Mesenchymal stem cell (in vitro differentiated cells and primary cell): ENCODE results near the gene RAB10.

Experiments
- DNase-seq: peaks from one replicate; pipeline ENCODE4 v3.0.0-alpha.2; 2013
- H2AFZ ChIP-seq: one replicate; pipeline ENCODE4 v1.6.1; 2013; ENCODE audit warnings: low read depth, mild to moderate bottlenecking, control low read depth, inconsistent platforms, low read length, moderate library complexity
- H2AK5ac ChIP-seq: 2 replicates; pipeline ENCODE4 v1.6.1; 2013; ENCODE audit warnings: low read length, moderate library complexity, mild to moderate bottlenecking, inconsistent platforms; ENCODE audit not compliant: severe bottlenecking
- H2BK120ac ChIP-seq: one replicate; pipeline ENCODE4 v1.6.1; 2013; ENCODE audit warnings: low read depth, mild to moderate bottlenecking, inconsistent platforms, low read length, moderate library complexity
- H2BK12ac ChIP-seq, 2 experiments: one replicate each; pipeline ENCODE4 v1.6.1; 2013; ENCODE audit warnings: inconsistent platforms in 2 of 2, low read length in 2 of 2, mild to moderate bottlenecking in 2 of 2, moderate library complexity in 2 of 2, control low read depth in 1 of 2
- H2BK15ac ChIP-seq: one replicate; pipeline ENCODE4 v1.6.1; 2013; ENCODE audit warnings: mild to moderate bottlenecking, low read depth, inconsistent platforms; ENCODE audit not compliant: poor library complexity, severe bottlenecking
- H2BK5ac ChIP-seq: 2 replicates; pipeline ENCODE4 v1.6.1; 2013; ENCODE audit warnings: low read depth, mild to moderate bottlenecking, low read length, control low read depth, inconsistent platforms; ENCODE audit not compliant: poor library complexity, severe bottlenecking
- H3K14ac ChIP-seq, 2 experiments: one replicate each; pipeline ENCODE4 v1.6.1; 2013; ENCODE audit warnings: inconsistent platforms in 2 of 2, low read length in 2 of 2, control low read depth in 1 of 2, mild to moderate bottlenecking in 1 of 2, moderate library complexity in 1 of 2
- H3K18ac ChIP-seq, 2 experiments: one replicate each; pipeline ENCODE4 v1.6.1; 2013; ENCODE audit warnings: inconsistent platforms in 2 of 2, low read length in 2 of 2, control low read depth in 1 of 2, low read depth in 1 of 2, mild to moderate bottlenecking in 1 of 2
- H3K23ac ChIP-seq, 2 experiments: one replicate each; pipeline ENCODE4 v1.6.1; 2013; ENCODE audit warnings: inconsistent platforms in 2 of 2, low read length in 2 of 2, mild to moderate bottlenecking in 2 of 2, moderate library complexity in 2 of 2, control low read depth in 1 of 2
- H3K27ac ChIP-seq: 2 replicates; pipeline ENCODE4 v1.5.1; 2013; ENCODE audit warnings: mild to moderate bottlenecking, moderate library complexity, low read length, control low read depth, inconsistent platforms; ENCODE audit not compliant: poor library complexity, severe bottlenecking
- H3K27me3 ChIP-seq, 2 experiments: 2 replicates each; pipeline versions ENCODE4 v1.6.1 to v1.7.0; 2013; ENCODE audit warnings: low read length in 2 of 2, mild to moderate bottlenecking in 2 of 2, moderate library complexity in 2 of 2, control low read depth in 1 of 2, inconsistent platforms in 1 of 2; ENCODE audit not compliant: control insufficient read depth in 1 of 2, insufficient read depth in 1 of 2
- H3K36me3 ChIP-seq, 2 experiments: 2 replicates each; pipeline versions ENCODE4 v1.6.1 to v1.7.0; 2013; ENCODE audit warnings: low read length in 2 of 2, control low read depth in 1 of 2, inconsistent platforms in 1 of 2, low read depth in 1 of 2, mild to moderate bottlenecking in 1 of 2; ENCODE audit not compliant: insufficient read depth in 2 of 2, control insufficient read depth in 1 of 2
- H3K4ac ChIP-seq, 2 experiments: one replicate each; pipeline ENCODE4 v1.6.1; 2013; ENCODE audit warnings: inconsistent platforms in 2 of 2, low read length in 2 of 2, mild to moderate bottlenecking in 2 of 2, moderate library complexity in 2 of 2, control low read depth in 1 of 2, low read depth in 1 of 2
- H3K4me1 ChIP-seq: 2 replicates; pipeline ENCODE4 v1.6.1; 2013; ENCODE audit warnings: low read depth, low read length, control low read depth; ENCODE audit not compliant: control insufficient read depth, insufficient read depth
- H3K4me2 ChIP-seq: 2 replicates; pipeline ENCODE4 v1.6.1; 2013; ENCODE audit warnings: low read length, mild to moderate bottlenecking, inconsistent platforms; ENCODE audit not compliant: poor library complexity, severe bottlenecking
- H3K4me3 ChIP-seq, 2 experiments: 2 replicates each; pipeline versions ENCODE4 v1.5.1 to v1.7.0; 2013; ENCODE audit warnings: low read length in 2 of 2, mild to moderate bottlenecking in 2 of 2, control low read depth in 1 of 2, low read depth in 1 of 2; ENCODE audit not compliant: insufficient read depth in 1 of 2
- H3K79me1 ChIP-seq: replicated peaks from 2 replicates; pipeline ENCODE4 v1.6.1; 2013; ENCODE audit warnings: mild to moderate bottlenecking, control low read depth, low read length, inconsistent platforms; ENCODE audit not compliant: poor library complexity, severe bottlenecking
- H3K9ac ChIP-seq: 2 replicates; pipeline ENCODE4 v1.7.0; 2013; ENCODE audit warnings: mild to moderate bottlenecking, low read length, moderate library complexity
- H3K9me3 ChIP-seq: 2 replicates; pipeline ENCODE4 v1.7.0; 2013; ENCODE audit warnings: mild to moderate bottlenecking, low read length; ENCODE audit not compliant: control insufficient read depth
- H4K8ac ChIP-seq: one replicate; pipeline ENCODE4 v1.6.1; 2013; ENCODE audit warnings: inconsistent platforms, mild to moderate bottlenecking, low read length, moderate library complexity
- H4K91ac ChIP-seq: one replicate; pipeline ENCODE4 v1.6.1; 2013; ENCODE audit warnings: mild to moderate bottlenecking, low read length, inconsistent platforms
- WGBS: methylation state at CpG from one replicate; pipeline ENCODE4 v1.1.7; 2013; ENCODE audit warnings: mixed read lengths; 5-methylcytosine and 5-hydroxymethylcytosine counted together

RAB10 gene

DNA sequence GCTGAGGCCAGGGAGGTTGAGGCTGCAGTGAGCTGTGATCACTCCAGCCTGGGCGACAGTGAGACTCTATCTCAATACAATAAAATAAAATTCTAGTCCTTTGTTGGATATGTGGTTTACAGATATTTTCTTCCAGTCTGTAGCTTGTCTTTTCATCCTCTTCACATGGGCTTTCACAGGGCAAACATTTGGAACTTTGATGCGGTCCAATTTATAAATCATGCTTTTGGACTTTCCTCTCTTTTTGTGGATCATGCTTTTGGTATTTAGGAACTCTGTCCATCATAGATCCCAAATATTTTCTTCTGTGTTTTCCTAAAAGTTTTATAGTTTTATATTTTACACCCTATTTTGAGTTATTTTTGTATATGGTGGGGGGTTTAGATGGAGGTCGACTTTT, 14.9 kb downstream of the RAB10 start:
- no peaks in the 10 kb centered on the region for H3K36me3 ChIP-seq
- DNase-seq = no peak
- H3K4me2 ChIP-seq = no peak overlapping the region
- no peak overlapping the region for H3K9ac ChIP-seq
- no peaks in the 10 kb centered on the region for H3K79me1 ChIP-seq
- H3K27ac ChIP-seq = no peak overlapping the region
- no CpG with 5 or more reads among the region's 3 CpGs for WGBS
- H3K4me3 ChIP-seq = no peak overlapping the region
- H4K91ac ChIP-seq = no peak overlapping the region
- no peak overlapping the region for H2AK5ac ChIP-seq
- H2BK5ac ChIP-seq = no peak overlapping the region
- no peak overlapping the region for H3K14ac ChIP-seq
- H2BK12ac ChIP-seq = no peak overlapping the region
- H4K8ac ChIP-seq = no peak overlapping the region
- H3K18ac ChIP-seq = no peak overlapping the region
- no peaks in the 10 kb centered on the region for H3K27me3 ChIP-seq
- H3K4ac ChIP-seq = no peak overlapping the region
- no peak overlapping the region for H2AFZ ChIP-seq
- H2BK15ac ChIP-seq = no peak overlapping the region
- no peak overlapping the region for H2BK120ac ChIP-seq
- H3K23ac ChIP-seq = no peak overlapping the region
- peaks cover 3% of the 10 kb centered on the region for H3K4me1 ChIP-seq
- H3K9me3 ChIP-seq = no peaks in the 10 kb centered on the region

DNA sequence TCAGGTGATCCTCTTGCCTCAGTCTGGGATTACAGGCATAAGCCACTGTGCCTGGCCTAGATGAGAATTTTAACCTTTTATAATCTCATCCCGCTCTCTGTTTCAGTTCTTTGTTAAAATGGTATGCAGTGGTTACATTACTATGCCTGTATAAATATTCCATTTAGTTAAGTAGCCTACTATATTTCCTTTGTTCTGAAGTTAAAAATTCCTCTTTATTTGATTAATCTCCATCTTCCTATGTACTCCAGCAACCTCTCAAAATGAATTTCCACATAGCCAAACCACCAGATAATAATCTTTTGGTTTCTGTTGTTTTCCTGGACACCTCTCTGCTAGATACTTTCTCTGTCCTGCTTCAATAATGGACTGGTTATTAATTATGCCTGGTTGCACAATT, 15.8 kb downstream of the RAB10 start:
- peaks cover under 1% of the 10 kb centered on the region for H3K4me1 ChIP-seq
- H3K4me3 ChIP-seq = no peak overlapping the region
- no peak overlapping the region for H2AK5ac ChIP-seq
- no peak overlapping the region for H2BK120ac ChIP-seq
- H3K36me3 ChIP-seq = no peaks in the 10 kb centered on the region
- no peak overlapping the region for H3K18ac ChIP-seq
- no peak for DNase-seq
- H4K8ac ChIP-seq = no peak overlapping the region
- H3K14ac ChIP-seq = no peak overlapping the region
- H3K27me3 ChIP-seq = no peaks in the 10 kb centered on the region
- H3K4ac ChIP-seq = no peak overlapping the region
- no peak overlapping the region for H2BK15ac ChIP-seq
- H3K79me1 ChIP-seq = no peaks in the 10 kb centered on the region
- no CpG with 5 or more reads among the region's 1 CpG for WGBS
- no peak overlapping the region for H3K23ac ChIP-seq
- no peak overlapping the region for H3K27ac ChIP-seq
- H2AFZ ChIP-seq = no peak overlapping the region
- no peak overlapping the region for H4K91ac ChIP-seq
- H2BK5ac ChIP-seq = no peak overlapping the region
- no peak overlapping the region for H3K4me2 ChIP-seq
- no peak overlapping the region for H2BK12ac ChIP-seq
- no peaks in the 10 kb centered on the region for H3K9me3 ChIP-seq
- no peak overlapping the region for H3K9ac ChIP-seq

DNA sequence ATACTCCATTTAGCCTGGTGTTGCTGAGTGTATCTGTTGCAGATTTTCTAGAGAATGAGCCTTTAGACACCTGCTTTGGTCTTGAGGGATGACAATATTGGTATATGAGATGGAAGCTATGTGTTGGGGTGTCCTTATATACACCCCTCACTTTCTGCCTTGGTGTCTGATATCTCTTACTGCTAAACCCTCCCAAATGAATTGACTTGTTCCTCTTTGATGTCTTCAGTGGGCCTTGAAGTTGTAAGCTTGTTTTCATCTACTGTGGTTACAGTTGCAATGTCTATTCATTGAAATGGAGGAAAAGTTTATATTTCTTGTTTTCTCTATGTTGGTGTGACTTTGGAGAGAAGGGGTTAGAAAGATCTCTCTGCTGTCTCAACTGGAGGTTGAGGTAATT, 18.9 kb downstream of the RAB10 start:
- Histone ChIP-seq H3K9ac (no peak overlapping the region), H2BK120ac (no peak overlapping the region), H3K4me2 (no peak overlapping the region), H3K4ac (no peak overlapping the region), H3K27me3 (no peaks in the 10 kb centered on the region), H2BK15ac (no peak overlapping the region), H3K9me3 (no peaks in the 10 kb centered on the region), H2BK5ac (no peak overlapping the region), H4K8ac (no peak overlapping the region), H3K4me1 (peaks cover 7% of the 10 kb centered on the region), H4K91ac (no peak overlapping the region), H2AFZ (no peak overlapping the region), H3K14ac (no peak overlapping the region), H3K4me3 (no peak overlapping the region), H2BK12ac (no peak overlapping the region), H3K18ac (no peak overlapping the region), H3K23ac (no peak overlapping the region), H3K79me1 (no peaks in the 10 kb centered on the region), H3K36me3 (peaks cover 0 to 3% of the 10 kb centered on the region in 2 experiments), H3K27ac (no peak overlapping the region), H2AK5ac (no peak overlapping the region)
- no peak for DNase-seq

DNA sequence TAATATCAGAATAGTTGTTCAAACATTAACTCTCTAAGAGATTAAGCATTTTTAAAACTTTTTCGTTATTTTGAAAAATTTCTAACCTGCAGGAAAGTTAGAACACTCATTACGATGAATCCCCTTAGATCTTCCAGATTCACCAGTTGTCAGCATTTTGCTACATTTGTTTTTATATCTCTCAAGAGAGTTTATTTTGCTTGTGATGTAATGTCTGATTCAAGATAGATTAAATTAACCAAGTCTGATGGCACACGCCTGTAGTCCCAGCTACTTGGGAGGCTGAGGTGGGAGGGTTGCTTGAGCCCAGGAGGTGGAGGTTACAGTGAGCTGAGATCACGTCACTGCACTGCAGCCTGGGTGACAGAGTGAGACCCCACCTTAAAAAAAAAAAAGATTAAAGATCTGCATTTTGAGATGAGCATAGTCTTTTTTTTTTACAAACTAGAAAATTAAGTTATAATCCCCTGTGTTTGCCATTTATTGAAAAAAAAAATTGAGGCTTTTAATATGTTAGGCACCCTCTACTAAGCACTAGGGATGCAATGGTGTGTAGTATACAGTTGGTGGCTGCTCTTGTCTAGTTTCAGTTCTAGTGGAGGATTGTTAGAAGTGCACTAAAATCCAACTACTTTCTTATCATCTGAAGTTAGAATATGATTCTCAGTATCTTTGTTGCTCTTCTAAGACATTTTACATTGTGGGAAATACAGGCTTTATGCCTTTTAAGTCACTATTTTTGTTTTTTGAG, 20.9 kb downstream of the RAB10 start:
- Histone ChIP-seq H3K18ac (no peak overlapping the region), H2AK5ac (no peak overlapping the region), H2BK15ac (no peak overlapping the region), H3K27ac (no peak overlapping the region), H3K4me3 (no peak overlapping the region), H4K91ac (no peak overlapping the region), H4K8ac (no peak overlapping the region), H2BK120ac (no peak overlapping the region), H3K9ac (no peak overlapping the region), H3K27me3 (no peaks in the 10 kb centered on the region), H3K79me1 (no peaks in the 10 kb centered on the region), H2BK5ac (no peak overlapping the region), H2AFZ (no peak overlapping the region), H3K4me2 (no peak overlapping the region), H3K9me3 (no peaks in the 10 kb centered on the region), H2BK12ac (no peak overlapping the region), H3K4me1 (peaks cover 7% of the 10 kb centered on the region), H3K23ac (no peak overlapping the region), H3K36me3 (peaks cover 0 to 3% of the 10 kb centered on the region in 2 experiments), H3K4ac (no peak overlapping the region), H3K14ac (no peak overlapping the region)
- no peak for DNase-seq
- 88% methylated on average over 2 of the region's 4 CpGs for WGBS
